ENCODE measurements around the gene ZNF467. TPM values are rescaled to one million over a fixed set of nuclear protein-coding genes. Genes with fewer than 3 reads are reported as not detected.

The ZNF467 gene
- total RNA-seq, 1 experiment from 2014 or later: 18.1 TPM

DNA sequence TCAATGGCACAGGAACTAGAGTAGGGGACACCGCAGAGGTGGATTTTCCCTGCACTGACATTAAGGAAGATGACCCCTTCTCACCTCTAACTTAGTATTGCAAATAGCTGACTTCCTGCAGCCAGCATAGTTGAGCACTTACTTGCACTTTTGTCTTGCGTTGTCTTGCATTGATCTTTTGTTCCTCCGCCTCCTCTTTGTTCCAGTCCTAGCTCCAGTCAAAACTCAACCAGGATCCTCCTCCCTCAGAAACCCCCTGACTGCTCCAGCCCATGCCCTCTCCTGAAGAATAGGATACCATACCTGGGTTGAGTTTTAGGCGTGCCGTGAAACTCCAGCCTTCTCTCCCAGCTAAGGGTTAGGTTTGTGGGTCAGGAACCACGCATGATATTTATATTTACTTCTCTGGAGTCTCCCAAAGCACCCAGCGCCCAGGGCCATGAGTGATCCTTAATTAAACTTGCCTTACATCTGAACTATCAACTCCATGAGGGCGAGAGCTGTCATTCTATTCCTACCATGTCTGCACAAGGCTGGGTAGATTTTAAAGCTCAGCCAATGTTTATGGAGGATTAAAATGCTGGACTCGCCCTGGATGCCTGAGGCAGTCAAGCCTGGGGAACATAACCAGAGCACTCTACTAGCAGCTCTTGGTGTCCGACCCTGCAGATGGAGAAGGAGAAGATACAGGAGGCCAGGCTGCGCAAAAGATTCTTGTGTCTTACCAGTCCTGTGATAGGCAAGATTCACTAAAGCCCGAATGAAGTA is 14.1 kb downstream of the ZNF467 start:
- 0 out of 2 replicates have a peak, but pooled peaks have one; percentile 29 for ATAC-seq

DNA sequence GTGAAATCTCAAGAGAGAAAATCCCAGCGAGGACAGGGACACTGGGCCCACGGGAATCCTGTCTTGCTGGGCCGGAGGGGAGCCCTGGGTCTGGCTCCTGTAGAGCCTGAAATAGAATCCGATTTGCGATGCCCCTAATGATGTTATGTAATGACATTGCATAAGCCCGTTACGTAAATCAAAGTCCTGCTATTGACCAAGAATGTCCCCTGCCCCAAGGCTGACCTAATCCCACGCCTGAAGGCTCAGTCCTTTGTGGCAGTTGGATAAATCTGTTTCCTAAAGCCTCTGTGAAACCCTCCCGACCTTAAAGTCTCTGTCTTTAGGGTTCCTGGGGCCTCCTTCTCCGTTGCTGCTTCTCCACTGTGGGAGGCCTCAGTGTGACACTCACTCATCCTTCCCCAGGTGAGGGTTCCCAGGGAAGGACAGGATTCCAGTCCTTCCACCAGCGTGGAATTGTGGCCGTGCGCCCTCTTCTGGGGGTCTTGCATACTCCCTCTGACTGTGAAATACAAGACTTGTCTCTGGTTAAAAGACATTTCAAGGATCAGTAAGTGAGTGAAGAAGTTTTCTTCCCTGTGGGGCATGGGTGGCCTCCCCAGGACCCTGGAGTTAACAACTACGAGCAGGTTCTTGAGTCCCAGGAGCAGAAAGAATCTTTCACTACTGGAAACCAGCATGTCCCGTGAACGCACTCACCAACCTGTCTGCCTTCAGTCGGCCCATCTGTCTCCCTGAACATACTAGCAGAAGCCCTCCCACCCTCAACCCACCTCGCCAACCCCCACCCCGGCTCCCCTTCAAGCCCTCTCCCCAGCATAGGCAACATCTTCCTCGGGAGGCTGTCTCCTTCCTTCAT is 19.8 kb downstream of the ZNF467 start:
- no peak overlapping the region for H3K4me3 ChIP-seq (ENCODE audit: low read depth in 2 of 2, low read length in 2 of 2)
- no peaks in the 10 kb centered on the region for H3K4me1 ChIP-seq (ENCODE audit: control insufficient read depth, insufficient read depth, low read length)
- DNase-seq (ENCODE audit: low read depth, low spot score): no peak
- ATAC-seq: peak; percentile 89
- no peak overlapping the region for H3K27ac ChIP-seq (ENCODE audit: low read length)
- CTCF ChIA-PET: interaction anchor here (0.6 kb wide), 2 partner anchors 55 to 86 kb away, joined by 6 to 9 read pairs; no protein-coding TSS in a partner anchor
- POLR2A ChIA-PET: no interaction called here
- in situ Hi-C loops (cut with HindIII; ENCODE audit: low pct_unique_long_range_greater_than_20kb, low sequenced_read_pairs) (no loop called here), intact Hi-C loops (cut with micrococcal nuclease; ENCODE audit: unreplicated experiment) (no loop called here)
- H3K27me3 ChIP-seq (ENCODE audit: control insufficient read depth, insufficient read depth, low read length): no peaks in the 10 kb centered on the region
- H3K36me3 ChIP-seq (ENCODE audit: control insufficient read depth, insufficient read depth, low read length): no peaks in the 10 kb centered on the region
- TF ChIP-seq TCF7L2 (IDR thresholded peaks at IDR 0.05; ENCODE audit: low read depth, low read length): no peak
- TF ChIP-seq POLR2AphosphoS5 (IDR thresholded peaks at IDR 0.05; ENCODE audit: low read depth, low read length): no peak
- TF ChIP-seq, protein P1, sequence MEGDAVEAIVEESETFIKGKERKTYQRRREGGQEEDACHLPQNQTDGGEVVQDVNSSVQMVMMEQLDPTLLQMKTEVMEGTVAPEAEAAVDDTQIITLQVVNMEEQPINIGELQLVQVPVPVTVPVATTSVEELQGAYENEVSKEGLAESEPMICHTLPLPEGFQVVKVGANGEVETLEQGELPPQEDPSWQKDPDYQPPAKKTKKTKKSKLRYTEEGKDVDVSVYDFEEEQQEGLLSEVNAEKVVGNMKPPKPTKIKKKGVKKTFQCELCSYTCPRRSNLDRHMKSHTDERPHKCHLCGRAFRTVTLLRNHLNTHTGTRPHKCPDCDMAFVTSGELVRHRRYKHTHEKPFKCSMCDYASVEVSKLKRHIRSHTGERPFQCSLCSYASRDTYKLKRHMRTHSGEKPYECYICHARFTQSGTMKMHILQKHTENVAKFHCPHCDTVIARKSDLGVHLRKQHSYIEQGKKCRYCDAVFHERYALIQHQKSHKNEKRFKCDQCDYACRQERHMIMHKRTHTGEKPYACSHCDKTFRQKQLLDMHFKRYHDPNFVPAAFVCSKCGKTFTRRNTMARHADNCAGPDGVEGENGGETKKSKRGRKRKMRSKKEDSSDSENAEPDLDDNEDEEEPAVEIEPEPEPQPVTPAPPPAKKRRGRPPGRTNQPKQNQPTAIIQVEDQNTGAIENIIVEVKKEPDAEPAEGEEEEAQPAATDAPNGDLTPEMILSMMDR (IDR thresholded peaks at IDR 0.05): peak; percentile 91
- TF ChIP-seq REST (IDR thresholded peaks at IDR 0.05; ENCODE audit: insufficient read depth in 1 of 2, low read depth in 2 of 2, low read length in 1 of 2): no peak
- no TSS peak for BruUV-seq (replicated peaks)
- no peaks in the 10 kb centered on the region for H3K9me3 ChIP-seq (ENCODE audit: control insufficient read depth, insufficient read depth, low read depth, low read length)

More for the DNA sequence above, 14.1 kb downstream of the ZNF467 start:
- Histone ChIP-seq H3K4me1 (ENCODE audit: control insufficient read depth, insufficient read depth, low read length) (no peaks in the 10 kb centered on the region), H3K27ac (ENCODE audit: low read length) (no peak overlapping the region), H3K4me3 (ENCODE audit: low read depth in 2 of 2, low read length in 2 of 2) (no peak overlapping the region), H3K9me3 (ENCODE audit: control insufficient read depth, insufficient read depth, low read depth, low read length) (no peaks in the 10 kb centered on the region), H3K36me3 (ENCODE audit: control insufficient read depth, insufficient read depth, low read length) (no peaks in the 10 kb centered on the region), H3K27me3 (ENCODE audit: control insufficient read depth, insufficient read depth, low read length) (no peaks in the 10 kb centered on the region)
- ChIA-PET POLR2A (no interaction called here), CTCF (no interaction called here)
- DNase-seq (ENCODE audit: low read depth, low spot score): no peak
- intact Hi-C loops (cut with micrococcal nuclease; ENCODE audit: unreplicated experiment) (no loop called here), in situ Hi-C loops (cut with HindIII; ENCODE audit: low pct_unique_long_range_greater_than_20kb, low sequenced_read_pairs) (no loop called here)
- no TSS peak for BruUV-seq (replicated peaks)
- no peak for TF ChIP-seq SIN3A (IDR thresholded peaks at IDR 0.05; ENCODE audit: borderline replicate concordance, insufficient read depth, low read depth, low read length)

All from Panc1 (cell line).